DND-41 (cell line): ENCODE data around the gene STRA8.

Experiments used
- EZH2 ChIP-seq: IDR thresholded peaks from 3 replicates; pipeline ENCODE4 v1.6.1; 2012; ENCODE audit warnings: borderline replicate concordance, low read depth, mild to moderate bottlenecking, moderate library complexity, low read length, inconsistent platforms; ENCODE audit not compliant: severe bottlenecking
- TF ChIP-seq, protein P1 (sequence below): IDR thresholded peaks from 2 replicates; pipeline ENCODE4 v1.5.1; 2012; ENCODE audit warnings: borderline replicate concordance, low read length, moderate library complexity, mild to moderate bottlenecking; ENCODE audit not compliant: poor library complexity, severe bottlenecking; ENCODE audit errors: extremely low read depth

GRCh38 chr7:135195156-135195555 is 38.5 kb upstream of the STRA8 start:
- TF ChIP-seq, protein P1, sequence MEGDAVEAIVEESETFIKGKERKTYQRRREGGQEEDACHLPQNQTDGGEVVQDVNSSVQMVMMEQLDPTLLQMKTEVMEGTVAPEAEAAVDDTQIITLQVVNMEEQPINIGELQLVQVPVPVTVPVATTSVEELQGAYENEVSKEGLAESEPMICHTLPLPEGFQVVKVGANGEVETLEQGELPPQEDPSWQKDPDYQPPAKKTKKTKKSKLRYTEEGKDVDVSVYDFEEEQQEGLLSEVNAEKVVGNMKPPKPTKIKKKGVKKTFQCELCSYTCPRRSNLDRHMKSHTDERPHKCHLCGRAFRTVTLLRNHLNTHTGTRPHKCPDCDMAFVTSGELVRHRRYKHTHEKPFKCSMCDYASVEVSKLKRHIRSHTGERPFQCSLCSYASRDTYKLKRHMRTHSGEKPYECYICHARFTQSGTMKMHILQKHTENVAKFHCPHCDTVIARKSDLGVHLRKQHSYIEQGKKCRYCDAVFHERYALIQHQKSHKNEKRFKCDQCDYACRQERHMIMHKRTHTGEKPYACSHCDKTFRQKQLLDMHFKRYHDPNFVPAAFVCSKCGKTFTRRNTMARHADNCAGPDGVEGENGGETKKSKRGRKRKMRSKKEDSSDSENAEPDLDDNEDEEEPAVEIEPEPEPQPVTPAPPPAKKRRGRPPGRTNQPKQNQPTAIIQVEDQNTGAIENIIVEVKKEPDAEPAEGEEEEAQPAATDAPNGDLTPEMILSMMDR = no peak
- no peak for TF ChIP-seq EZH2
